Left renal cortex interstitium (tissue), 4 donors: ENCODE measurements around the gene PDCD1. TPM values are rescaled to one million over a fixed set of nuclear protein-coding genes. Genes with fewer than 3 reads are reported as not detected.
"Not testable (repeated sequence)": the region's sequence is repeated elsewhere in the genome, so short reads cannot be mapped to it uniquely, and the experiment has no call there.

Source experiments
- DNase-seq, 4 donors: peaks; one replicate each; pipeline ENCODE4 v3.0.0-alpha.2; 2013; ENCODE audit warnings: low read depth in 4 of 4, low spot score in 2 of 4, missing footprints in 1 of 4
- polyA plus RNA-seq, 4 donors: library from polyadenylated mRNA; unstranded; fragments of 120-200 nt; gene quantifications; one replicate each; pipeline ENCODE4 v1.2.1, GENCODE V29; 2013; ENCODE audit not compliant: insufficient read length in 4 of 4

PDCD1 gene
- polyA plus RNA-seq, 4 donors = 0.21 to 0.33 (median 0.29) TPM

- DNase-seq = no peak
These were observed 17.3 kb downstream of the PDCD1 start for GRCh38 chr2:241841181-241842066.

DNA sequence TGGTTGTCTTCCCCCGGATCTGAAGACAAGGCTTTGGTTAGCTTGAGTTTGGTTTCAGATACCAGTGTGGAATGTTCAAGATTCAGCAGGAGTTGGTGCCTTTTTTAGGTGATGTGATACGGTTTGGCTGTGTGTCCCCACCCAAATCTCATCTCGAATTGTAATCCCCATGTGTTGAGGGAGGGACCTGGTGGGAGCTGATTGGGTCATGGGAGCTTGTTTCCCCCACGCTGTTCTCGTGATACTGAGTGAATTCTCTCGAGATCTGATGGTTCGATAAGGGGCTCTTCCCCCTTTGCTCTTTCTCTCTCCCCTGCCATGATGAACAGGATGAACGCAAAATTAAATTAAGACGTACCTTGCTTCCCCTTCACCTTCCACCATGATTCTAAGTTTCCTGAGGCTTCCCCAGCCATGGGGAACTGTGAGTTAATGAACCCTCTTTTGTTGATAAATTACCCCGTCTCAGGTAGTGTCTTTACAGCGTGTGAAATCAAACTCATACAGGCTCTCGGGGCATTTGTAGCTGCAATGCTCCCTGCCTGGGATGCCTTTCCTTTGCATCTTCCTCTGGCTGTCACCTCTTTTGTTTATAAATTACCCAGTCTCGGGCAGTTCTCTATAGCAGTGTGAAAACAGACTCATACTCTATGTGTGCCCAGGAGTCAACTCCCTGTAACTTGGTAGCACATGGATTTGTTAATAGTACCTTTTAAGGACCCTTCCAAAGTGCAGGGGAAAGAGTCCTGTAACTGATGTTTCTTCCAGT lies 21.3 kb downstream of the PDCD1 start:
- DNase-seq = no peak

DNA sequence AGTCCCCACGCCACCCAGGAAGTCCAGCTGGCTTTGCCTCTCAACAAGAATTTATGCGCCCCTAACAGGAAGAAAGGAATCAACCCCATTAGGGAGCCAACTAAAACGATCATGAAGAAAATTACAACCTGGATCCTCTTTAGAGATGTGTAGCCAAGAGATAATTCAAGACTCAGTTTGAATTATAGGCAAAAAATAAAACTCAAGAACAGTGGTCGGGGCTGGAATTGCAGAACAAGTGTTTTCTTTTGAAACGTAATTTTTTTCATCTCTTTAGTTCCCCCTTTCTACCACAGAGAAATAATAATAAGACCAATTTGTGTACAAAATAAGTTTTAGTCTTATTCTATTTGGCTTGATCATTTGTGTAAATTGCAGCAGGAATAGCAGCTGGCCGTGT lies 22.4 kb downstream of the PDCD1 start:
- no peak for DNase-seq

DNA sequence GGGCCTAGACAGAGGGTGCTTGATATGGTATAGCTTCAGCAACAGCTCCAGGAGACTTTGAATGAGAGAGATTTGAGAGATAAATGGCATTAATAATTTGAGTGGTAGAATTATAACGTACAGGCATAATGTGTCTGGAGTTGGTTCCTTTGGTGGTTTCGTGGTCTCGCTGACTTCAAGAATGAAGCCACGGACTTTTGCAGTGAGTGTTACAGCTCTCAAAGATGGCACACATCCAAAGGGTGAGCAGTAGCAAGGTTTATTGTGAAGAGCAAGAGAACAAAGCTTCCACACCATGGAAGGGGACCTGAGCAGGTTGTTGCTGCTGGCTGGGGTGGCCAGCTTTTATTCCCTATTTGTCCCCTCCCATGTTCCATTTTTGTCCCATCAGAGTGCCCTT lies 23.1 kb downstream of the PDCD1 start:
- DNase-seq = no peak

DNA sequence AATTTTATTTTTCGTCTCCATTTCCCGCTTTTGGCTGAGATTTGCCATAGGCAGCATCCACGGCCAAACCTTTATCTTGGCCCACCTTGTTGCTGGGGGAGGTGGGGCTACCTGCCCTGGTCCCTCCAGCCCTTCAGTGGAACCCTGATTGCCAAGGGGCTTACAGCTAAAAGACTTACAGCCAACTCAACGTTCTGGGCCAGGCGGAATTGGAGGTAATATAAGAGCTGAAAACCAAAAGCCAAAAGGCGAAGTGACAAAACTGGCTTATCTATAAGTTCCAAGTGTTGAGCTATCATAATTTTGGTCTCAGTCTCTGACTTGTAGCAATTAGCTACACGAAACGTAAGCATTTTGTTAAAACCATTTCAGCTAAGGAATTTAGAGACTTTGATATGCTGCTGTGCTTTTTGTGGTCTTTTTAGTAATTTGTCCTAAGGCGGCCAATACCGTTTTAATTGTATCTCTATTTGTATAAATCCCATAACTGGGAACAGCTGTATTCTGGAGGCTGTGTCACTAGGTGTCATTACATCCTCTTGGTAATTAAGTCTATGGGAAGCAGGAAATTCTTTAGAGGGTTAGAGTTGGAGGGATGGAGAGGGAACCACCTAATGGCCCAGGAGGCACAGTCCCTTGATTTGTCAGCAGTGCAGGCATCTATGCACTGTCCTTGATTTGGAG lies 24.0 kb downstream of the PDCD1 start:
- no peak for DNase-seq

DNA sequence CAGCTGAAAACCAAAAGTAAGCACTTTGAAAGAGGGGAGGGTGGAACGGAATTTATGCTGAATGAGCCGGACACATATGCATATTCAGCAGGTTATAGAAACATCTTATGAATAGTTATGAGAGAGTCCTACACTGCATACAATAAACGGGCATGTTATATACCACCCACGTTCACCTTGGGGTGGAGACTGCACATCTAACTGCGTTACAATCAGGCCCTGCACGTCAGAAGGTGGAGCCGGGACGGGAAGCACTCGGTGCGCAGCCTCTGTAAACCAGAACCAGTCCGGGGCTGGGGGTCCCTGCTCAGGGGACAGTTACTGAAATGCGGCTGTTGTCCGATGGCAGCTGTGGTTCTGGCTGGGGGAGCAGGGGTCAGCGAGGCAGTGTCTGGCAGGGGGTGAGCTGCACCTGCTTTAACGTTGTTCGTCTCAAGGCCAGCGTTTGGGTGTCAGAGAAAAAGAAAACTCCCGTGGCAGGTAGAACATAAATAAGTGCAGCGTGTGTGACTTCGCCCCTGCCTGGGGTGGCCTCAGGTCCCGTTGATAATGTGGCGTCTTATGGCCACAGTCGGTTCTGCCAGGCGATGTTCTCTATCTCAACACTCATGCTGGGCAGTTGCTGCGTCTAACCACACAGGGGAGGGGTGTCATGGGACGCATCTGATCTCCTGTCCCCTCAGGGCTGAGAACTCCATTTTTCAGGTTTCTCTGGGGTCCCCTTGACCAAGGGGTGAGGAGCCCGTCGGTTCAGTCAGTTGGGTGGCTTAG lies 24.8 kb downstream of the PDCD1 start:
- DNase-seq = not testable (repeated sequence)

- DNase-seq = no peak
These were observed 25.5 kb downstream of the PDCD1 start for GRCh38 chr2:241833101-241833663.

DNA sequence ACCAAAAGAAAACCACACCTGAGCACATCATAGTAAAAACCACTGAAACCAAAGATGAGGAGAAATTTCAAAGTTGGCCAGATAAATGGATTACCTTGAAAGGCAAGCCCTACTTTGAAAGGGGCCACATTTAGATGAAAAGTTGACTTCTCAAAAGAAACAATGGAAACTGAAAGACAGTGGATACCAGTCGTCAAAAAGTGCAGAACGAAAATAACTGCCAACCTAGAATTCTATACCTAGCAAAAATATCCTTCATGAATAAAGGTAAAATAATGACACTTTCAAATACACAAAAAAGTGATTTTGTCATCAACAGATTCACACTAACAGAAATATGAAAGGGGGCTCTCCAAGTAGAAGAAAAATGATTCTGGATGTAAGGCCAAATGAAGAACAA lies 31.3 kb downstream of the PDCD1 start:
- DNase-seq = no peak

DNA sequence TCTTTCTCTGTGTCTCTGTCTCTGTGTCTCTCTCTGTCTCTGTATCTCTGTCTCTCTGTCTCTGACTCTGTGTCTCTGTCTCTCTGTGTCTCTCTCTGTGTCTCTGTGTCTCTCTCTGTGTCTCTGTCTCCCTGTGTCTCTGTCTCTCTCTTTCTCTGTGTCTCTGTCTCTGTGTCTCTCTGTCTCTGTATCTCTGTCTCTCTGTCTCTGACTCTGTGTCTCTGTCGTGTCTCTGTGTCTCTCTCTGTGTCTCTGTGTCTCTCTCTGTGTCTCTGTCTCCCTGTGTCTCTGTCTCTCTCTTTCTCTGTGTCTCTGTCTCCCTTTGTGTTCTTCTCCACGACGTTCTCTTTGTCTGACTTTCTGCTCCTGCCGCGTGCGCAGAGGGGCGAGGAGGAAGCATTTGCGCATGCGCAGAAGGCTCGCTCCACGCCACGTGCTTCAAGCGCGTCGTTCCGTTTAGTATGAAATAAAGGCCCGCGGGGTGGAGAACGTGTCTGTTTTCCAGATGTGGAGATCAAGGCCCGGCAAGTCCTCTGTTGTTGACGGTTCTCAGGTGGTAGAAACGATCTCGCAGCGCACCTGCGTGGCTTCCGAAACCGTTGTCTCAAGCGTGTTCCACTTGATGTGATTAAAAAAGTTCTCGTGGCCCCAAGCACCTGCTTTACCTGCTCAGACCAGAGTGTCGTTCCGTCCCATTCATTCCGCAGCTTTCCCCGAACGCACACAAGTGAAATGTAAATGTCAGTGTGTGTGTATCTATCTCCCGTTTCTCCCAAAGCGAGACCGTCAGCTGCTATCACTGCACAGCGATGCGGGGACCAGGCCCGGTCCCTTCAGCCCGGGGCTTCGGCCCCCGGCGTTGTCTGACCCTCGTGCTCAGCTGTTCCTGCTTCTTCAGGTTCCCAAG lies 34.9 kb downstream of the PDCD1 start:
- not testable (repeated sequence) for DNase-seq

GRCh38 chr2:241822264-241822623 lies 36.5 kb downstream of the PDCD1 start:
- no peak for DNase-seq

- DNase-seq = no peak
These were observed 37.0 kb downstream of the PDCD1 start for GRCh38 chr2:241821460-241822263.

- no peak for DNase-seq
These were observed 37.9 kb downstream of the PDCD1 start for GRCh38 chr2:241820625-241821384.

GRCh38 chr2:241819947-241820624 lies 38.6 kb downstream of the PDCD1 start:
- DNase-seq = not testable (repeated sequence)

- no peak for DNase-seq
These were observed 39.8 kb downstream of the PDCD1 start for GRCh38 chr2:241818943-241819270.

- no peak for DNase-seq
These were observed 40.3 kb downstream of the PDCD1 start for GRCh38 chr2:241818229-241818942.

GRCh38 chr2:241817821-241818215 lies 40.9 kb downstream of the PDCD1 start:
- not testable (repeated sequence) for DNase-seq
